GM19025 (cell line): ENCODE measurements around the gene UNC45A.
"Not testable (repeated sequence)": the region's sequence is repeated elsewhere in the genome, so short reads cannot be mapped to it uniquely, and the experiment has no call there.

ENCODE experiments used
- ATAC-seq: cut with Tn5 transposase; IDR thresholded peaks from one replicate; pipeline ENCODE4 v1.9.1; 2021; ENCODE audit warnings: mild to moderate bottlenecking, low read depth, moderate library complexity; ENCODE audit not compliant: unreplicated experiment

Gene UNC45A

DNA sequence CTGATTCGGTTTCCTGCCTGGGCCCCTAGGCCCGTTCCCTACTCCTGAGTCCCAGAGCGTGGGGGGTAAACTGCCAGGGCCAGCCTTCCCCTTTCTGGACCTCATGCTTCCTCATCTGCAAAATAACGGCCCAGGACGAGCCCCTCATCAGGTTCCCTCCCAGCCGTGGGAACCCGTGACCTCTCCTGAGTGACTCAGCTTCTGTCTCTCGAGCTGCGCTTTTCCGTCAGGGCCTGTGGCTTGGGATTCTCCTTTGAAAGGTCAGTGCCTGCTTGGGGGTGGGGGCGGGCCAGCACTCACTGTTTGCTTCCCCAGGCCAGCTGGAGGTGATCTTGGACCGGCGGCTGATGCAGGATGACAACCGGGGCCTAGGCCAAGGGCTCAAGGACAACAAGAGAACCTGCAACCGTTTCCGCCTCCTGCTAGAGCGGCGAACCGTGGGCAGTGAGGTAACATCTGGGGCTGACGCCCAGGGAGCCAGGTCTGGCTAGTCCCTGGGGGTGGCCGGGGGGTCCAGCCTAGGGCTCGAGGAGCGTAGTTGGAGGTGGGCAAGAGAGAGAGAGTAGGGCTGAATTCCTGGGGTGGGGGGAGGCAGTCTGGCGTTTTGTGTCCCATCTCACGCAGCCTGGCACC is 19.2 kb upstream of the UNC45A start:
- no peak for ATAC-seq

DNA sequence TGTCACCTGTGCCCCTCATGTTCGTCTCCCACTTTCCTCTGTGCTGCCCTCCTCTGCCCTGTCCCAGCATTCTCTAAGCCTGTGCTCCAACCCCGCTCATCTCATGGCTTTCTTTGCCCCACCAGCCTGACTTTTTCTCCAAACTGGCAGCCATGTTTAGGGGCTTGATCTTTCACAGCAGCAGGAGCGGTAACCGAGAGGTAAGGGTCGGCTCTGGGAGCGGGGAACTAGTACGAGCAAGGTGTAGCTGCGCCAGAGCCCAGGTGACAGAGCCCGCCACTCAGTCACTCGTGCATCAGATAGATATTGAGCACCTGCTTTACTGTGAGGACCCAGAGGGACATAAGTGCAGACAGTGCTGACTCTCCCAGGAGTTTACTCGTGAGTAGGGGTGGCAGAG is 18.6 kb upstream of the UNC45A start:
- no peak for ATAC-seq

DNA sequence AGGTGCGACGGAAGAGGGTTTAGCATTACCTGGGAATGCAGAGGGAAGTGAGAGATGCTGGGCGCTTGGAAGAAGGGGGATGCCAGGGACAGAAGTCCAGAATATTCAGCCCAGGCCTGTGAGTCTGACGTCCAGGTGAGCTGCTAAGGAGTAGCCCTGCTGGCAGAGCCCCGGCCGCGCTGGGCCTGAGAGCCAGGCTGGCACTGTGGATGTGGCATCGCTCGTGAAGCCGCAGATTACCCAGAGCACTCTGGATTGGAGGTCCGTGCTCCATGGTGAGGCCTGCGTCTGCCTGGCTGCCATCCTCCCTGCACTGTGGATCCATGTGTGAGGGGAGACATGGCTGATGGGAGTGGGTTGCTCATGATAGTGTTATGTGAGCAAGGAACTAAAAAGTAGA is 17.5 kb upstream of the UNC45A start:
- no peak for ATAC-seq

DNA sequence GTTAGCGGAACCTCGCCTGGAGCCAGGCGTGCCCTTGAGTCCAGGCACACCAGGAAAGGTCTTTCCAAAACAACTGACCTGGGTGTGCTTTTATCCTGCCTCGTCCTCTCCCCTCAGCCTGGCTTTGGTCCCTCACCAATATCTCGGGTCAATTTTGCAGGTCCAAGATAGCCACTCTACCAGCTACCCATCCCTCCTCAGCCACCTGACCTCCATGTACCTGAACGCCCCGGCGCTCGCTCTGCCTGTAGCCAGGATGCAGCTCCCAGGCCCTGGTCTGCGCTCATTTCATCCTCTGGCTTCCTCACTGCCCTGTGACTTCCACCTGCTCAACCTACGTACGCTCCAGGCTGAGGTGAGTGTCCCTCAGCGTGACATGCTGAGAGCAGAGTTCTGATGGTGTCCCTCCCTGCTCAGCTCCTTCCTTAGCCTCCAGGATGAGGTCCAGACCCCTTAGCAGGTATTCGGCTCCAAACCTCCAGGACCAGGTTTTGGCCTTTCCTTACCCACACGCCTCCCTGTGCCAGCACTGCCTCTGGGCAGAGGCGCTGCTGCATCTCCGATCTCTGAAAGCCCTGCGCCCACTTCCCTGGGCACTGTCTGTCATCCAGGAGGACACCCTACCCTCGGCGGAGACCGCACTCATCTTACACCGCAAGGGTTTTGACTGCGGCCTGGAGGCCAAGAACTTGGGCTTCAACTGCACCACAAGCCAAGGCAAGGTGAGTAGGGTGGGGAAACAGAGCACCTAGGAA is 16.9 kb upstream of the UNC45A start:
- ATAC-seq: no peak

DNA sequence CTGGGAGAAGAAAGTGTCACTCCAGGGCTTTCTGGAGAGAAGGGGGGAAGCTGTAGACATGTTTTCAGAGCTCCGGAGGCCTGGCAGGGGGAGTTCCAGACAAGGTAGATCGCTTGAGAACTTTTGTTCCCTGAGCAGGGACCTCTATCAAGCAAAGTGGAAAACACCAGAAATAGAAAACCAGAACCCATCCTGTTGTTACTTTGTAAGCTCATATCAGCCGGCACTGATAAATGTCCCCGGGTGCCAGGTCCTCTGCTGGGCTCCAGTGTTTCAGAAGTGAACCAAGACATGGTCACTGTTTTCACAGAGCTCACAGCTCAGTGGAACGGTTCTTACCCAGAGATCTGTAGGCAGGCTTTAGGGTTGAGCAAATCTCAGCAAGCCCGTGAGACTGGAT is 16.2 kb upstream of the UNC45A start:
- ATAC-seq: no peak

DNA sequence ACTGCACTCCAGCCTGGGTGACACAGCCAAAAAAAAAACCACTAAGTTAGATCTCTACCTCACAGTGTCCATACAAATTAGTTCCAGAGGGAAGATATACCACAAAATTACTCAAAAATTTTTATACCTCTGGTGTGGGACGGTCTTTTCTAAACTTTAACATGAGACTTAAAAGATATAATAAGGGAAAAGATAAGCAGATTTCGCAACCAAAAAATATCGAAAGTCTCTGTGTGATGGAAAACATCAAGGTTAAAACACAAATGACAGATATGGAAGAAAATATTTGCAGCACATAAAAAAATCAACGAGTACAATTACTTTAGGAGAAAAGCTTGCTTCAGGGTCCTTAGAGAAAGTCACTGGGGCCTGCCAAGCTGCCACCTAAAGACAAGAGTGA is 13.2 kb upstream of the UNC45A start:
- ATAC-seq: no peak

DNA sequence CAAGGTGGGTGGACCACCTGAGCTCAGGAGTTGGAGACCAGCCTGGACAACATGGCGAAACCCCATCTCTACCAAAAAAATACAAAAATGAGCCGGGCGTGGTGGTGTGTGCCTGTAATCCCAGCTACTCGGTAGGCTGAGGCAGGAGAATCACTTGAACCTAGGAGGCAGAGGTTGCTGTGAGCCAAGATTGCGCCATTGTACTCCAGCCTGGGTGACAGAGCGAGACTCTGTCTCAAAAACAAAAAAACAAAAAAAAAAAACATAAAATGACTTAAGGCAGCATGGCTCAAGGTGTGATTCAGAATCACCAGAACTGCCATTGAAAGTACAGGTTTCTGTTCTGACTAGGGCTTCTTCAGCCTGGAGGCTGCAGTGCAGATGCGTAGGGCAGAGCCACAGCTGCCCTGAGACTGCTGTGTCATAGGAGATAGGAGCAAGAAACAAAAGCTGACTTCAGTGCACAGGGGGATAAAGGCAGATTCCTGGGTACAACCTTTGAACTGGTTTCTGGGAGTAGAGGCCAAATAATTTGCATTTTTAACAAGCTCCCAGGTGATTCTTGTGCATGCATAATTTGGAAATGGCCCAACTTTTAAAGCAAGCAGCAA is 12.3 kb upstream of the UNC45A start:
- ATAC-seq: peak; percentile 63

DNA sequence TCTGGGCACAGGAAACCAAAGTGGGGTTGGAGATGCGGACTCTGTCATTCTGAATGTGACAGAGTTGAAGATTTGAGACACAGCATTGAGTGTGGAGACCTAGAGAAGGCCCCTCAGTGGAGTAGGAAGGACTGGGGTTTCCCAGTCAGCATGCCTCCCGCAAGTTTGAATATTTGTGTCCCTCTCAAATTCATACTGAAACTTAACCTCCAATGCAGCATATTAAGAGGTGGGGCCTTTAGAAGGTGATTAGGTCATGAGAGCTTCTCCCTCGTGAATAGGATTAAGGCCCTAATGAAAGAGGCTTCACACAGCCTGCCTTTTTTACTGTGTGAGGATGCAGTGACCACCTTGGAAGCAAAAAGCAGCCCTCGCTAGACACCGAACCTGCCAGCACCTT is 10.7 kb upstream of the UNC45A start:
- peak; percentile 77 for ATAC-seq

DNA sequence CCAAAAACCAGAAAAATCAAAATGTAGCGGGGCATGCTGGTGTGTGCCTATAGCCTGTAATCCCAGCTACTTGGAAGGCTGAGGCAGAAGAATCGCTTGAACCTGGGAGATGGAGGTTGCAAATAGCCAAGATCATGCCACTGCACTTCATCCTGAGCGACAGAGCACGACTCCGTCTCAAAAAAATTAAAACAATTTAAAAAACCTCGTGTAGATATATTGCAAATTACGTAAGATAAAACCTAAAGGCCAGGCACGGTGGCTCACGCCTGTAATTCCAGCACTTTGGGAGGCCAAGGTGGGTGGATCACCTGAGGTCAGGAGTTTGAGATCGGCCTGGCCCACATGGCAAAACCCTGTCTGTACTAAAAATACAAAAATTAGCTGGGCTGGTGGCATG is 8.3 kb upstream of the UNC45A start:
- not testable (repeated sequence) for ATAC-seq

DNA sequence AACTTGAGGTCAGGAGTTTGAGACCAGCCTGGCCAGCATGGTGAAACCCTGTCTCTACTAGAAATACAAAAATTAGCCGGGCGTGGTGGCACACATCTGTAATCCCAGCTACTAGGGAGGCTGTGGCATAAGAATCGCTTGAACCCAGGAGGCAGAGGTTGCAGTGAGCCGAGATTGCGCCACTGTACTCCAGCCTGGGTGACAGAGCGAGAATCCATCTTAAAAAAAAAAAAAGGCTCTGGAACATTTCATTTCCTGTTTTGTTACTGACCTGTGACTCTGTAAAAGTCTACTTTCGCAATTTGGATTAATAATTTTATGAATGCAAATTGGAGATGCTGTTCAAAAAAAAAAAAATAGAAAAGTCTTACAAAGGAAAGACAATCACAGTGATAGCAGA is 7.0 kb upstream of the UNC45A start:
- ATAC-seq: not testable (repeated sequence)

DNA sequence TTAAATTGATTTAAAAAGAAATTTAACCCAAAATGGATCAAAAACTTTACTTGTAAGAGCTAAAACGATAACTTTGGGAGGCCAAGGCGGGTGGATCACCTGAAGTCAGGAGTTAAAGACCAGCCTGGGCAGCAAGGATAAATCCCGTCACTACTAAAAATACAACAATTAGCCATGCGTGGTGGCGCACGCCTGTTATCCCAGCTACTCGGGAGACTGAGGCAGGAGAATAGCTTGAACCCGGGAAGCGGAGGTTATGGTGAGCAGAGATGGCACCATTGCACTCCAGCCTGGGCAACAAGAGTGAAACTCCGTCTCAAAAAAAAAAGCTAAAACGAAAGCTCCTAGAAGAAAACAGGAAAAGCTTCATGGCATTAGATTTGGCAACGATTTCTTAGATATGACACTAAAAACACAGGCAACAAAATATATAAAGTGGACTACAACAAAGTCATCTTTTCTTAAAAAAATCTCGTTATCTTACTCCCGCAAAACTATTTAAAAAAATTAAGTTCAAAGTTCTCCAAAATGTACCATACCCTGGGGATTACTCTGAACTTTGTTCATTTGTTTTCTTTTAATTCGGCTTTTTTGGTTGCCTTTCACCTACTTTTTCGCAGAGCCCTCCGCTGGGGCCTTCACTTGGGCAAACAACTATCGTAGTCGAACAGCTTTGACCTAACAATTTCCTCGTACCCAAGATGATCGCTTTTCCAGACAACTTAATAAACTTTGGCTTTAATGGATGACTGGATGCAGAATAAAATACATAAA is 5.7 kb upstream of the UNC45A start:
- no peak for ATAC-seq

DNA sequence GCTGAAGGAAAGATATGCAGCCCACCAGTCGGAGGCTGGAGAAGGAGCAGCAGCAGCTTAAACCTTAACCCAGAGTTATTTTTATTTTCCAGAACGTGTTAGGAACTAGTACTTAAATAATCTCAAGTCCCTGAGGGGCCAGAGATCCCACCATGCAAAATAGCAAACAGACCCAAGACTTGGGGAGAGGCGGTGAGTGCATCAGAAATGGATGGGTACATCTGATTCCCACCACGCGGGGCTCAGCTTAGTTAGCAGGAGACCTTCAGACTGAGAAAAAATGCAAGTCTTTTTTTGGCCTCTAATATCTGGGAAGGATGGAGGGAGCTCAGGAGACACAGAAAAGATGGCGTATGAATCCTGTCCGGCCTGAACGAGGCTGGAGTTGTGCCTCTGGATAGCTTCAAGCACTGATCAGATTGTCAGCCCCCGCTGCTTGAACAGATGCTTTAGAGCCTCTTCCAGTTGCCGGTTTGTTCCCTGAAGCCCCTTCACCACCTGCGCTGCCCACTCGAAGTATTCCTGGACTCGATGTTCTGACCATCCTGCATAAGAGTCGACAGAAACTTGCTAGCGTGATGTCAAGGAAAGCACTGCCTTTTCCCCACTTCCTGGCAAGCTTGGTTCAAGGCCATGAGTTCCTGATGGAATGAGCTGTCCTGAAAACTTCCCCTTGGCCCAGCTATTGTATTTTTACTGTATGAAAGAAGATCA is 4.1 kb upstream of the UNC45A start:
- ATAC-seq: no peak

DNA sequence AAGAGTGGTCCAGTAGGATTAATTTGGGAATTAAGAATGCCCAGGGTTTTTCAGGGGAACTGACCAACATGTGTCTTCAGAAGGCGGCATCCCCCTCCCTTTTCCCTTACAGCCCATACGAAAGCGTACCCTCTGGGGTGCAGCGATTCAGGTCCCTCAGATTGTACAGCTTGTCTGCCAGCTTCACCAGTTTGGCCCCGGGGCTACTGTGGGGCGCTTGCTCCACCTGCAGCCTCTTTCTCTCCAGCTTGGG is 3.6 kb upstream of the UNC45A start:
- no peak for ATAC-seq

DNA sequence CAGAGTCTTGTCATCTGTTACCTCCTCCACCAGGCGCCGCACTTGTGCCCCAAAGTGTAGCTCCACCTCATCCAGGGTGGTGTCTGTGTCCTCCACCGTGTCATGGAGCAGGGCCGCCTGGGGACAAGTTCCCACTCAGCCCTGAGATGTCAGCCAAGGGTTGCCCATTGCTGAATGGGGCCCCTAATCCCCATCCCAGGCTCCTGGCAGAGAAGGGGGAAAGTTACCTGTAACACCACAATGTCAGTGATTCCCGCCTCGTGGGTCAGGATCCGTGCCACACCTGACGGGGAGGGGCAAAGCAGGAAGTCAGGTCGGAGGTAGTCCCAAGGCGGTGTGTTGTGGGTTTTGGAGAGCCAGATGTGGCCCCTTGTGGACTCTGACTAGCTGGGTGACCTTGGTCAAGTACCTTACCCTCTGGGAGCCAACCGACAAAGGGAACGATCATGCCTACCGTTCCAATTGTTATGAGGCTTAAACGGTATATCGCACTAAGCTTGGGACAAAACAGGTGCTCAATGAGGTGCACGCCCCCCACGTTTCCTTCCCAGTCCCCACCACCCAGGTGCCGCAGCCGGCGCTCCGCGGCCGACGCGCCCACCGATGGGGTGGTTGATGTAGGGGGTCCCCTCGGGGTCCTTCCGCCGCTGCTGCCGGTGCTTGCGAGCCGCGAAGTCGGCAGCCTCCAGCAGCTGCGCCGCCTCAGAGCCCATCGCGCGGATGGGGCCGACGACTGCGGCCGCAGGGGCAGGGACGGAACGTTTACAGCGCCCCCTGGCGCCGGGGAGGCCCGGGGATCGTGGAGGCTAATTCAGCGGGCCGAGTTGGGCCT is 3.0 kb upstream of the UNC45A start, which contains the start of gene HDDC3:
Gene HDDC3 (minus strand): TSS at position 722 of the 832 bp plus-strand sequence. CDS start 9 bp downstream, at position 713.
- peak; percentile 38 for ATAC-seq

DNA sequence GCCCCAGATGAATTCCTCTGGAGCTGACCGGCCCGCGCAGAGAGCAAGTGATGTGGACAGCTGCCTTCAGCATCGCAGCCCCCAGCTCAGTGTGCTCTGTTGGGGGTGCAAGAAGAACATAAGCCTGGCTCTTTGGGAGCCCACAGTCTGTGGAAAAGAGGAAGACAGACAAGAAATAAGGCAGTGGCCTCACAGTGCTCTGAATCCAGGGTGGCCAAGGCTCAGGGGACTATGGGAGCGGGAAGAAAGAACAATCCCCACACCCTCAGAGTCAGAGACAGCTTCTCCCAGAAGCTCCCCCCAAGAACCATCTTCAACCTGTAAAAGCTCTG is 2.5 kb upstream of the UNC45A start:
- no peak for ATAC-seq

DNA sequence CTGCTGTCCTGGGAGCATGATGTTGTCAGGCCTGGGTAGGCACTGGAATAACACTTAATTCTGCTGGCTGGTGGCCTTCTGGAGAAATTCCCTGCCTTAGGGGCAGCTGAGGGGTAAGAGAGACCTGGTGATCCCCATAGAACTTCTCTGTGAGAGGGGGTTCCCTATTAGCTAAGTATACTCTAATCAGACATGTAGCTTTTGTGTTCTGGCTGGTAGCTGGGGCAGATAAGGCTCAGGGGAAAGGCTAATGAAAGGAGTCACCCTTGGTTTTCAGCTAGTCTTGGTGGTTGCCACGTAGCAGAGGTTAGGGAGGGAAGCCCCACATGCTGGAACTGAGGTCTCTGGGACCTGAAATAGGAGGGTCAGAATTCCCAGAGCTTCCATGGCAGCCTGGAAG is 1.8 kb upstream of the UNC45A start:
- no peak for ATAC-seq

DNA sequence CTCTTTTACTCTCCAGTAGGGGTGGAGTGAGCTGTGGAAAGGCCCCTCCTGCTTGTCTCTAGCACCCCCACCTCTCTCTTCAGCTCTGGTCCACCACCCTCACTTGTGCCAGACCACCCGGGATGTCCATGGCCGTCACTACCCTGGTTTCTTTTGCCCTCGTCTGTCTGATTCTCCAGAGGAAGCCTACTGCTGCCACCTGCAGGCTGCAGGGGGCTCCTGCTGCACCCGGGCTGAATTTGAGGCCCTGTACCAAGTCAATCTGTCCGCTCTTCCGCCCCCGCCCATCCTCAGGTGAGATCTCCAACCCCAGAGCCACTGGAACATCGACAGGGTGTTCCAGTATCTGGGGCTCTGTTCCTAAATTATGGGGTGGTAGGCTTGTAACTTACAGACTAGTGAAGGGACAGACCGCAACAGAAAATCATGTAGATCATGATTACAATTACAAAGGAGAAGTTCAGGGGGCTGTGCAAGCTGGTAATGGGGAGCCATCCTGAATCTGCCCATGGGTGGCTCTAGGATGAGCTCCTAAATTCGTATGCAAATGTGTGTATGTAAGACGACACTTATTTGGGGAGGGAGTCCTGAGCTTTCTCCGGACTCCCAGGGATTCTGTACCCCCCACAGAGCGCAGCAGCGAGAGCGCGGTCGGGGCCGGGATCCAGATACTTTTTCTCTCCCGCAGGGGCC is 683 bp upstream of the UNC45A start:
- peak; percentile 14 for ATAC-seq

DNA sequence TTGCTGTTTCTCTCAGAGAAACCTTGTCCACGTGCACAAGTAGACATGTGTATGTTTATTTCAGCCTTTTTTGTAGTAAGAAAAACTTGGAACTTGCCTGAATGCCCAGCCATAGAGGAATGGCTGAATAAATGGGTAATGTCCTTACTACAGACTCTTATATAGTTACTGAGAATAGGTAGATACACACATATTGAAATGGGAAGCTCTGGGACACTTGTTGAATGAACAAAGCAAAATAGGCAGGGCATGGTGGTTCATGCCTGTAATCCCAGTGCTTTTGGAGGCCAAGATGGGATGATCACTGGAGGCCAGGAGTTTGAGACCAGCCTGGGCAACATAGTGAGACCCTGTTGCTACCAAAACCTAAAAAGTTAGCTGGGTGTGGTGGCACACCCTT is 1.7 kb downstream of the UNC45A start:
- ATAC-seq: no peak

DNA sequence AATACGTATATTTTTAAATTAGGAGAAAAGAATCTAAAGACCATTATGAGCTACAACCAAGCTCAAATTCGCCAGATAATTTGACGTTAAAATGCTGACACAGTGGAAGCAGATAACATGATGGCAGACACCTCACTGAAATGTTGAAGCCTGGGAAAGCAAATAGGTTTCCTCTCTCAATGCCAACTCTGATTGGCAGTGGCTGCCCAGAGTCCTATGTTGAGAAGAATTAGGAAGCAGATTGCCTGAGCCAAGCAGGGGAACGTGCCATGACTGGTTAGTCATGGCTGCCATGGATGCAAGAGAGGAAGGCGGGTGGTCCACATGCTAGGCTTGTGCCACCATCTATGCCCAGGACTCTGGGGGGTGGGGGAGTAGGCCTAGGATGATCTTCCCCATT is 3.2 kb downstream of the UNC45A start:
- no peak for ATAC-seq
